ENCODE data around the gene LHFPL4.
"Not testable (repeated sequence)": the region's sequence is repeated elsewhere in the genome, so short reads cannot be mapped to it uniquely, and the experiment has no call there.

The LHFPL4 gene

DNA sequence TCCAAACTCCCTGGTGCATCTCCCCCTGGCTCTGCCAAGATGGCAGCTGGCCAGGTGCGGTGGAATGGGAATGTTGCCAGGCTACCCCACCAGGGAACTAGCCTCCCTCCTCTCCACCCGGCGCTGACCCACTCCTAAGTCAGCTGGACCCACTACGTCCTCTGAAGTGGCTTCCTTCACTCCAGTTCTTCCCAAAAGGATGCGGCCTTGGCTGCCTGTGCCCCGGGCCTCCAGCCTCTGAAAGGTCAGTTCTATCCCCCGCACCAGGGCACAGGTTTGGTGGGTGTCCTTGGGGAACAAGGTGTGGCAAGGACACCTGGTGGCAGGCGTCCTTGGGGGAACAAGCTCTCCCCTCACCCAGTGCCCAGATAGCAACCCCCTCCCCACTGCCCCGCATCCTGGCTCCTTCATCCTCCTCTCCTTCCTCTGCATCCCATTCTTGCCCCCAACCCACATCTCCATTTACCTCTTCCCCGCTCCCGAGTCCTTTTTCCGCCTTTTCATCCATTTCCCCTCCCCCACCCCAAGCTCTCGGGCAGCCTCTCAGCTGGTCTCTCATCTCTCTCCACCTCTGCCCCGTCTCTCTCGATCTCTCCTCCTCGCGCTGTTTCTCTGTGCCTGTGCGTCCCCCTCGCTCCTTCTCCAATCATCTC, 54.0 kb downstream of the LHFPL4 start:
- peaks cover 7% of the 10 kb centered on the region for H3K4me1 ChIP-seq (ENCODE audit: insufficient read depth, low read length)
- H3K9ac ChIP-seq (ENCODE audit: low read length) = no peak overlapping the region
- no peaks in the 10 kb centered on the region for H3K9me3 ChIP-seq (ENCODE audit: low read length)
- H3K27me3 ChIP-seq (ENCODE audit: control insufficient read depth in 1 of 2, insufficient read depth in 2 of 2, low read length in 2 of 2) = peaks cover 7 to 28% of the 10 kb centered on the region in 2 donors
- H3K4me3 ChIP-seq (ENCODE audit: low read depth in 1 of 2, low read length in 2 of 2) = no peak overlapping the region
- H3K36me3 ChIP-seq (ENCODE audit: insufficient read depth, low read length) = no peaks in the 10 kb centered on the region
- H3K27ac ChIP-seq (ENCODE audit: low read depth, low read length) = no peak overlapping the region

DNA sequence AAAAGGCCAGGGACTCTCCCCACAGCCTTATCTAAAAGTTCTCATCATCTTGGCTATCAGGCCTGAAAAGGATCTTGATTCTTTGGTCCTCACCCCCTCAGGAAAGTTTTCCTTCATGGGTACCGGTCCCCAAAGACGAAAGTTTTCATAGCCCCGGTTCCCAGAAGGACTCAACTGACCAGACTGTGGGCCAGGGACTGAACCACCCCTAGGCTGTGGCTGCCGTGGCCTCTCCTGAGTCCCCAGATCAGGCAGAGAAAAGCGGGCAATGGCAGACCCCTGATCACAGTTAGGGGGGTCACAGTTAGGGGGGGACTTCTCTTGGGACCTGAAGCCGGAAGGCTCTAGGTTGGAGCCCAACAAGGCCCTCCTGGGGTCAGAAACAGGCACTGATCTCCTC, 54.8 kb downstream of the LHFPL4 start:
- peaks cover 7 to 28% of the 10 kb centered on the region in 2 donors for H3K27me3 ChIP-seq (ENCODE audit: control insufficient read depth in 1 of 2, insufficient read depth in 2 of 2, low read length in 2 of 2)
- H3K9me3 ChIP-seq (ENCODE audit: low read length) = no peaks in the 10 kb centered on the region
- no peak overlapping the region for H3K27ac ChIP-seq (ENCODE audit: low read depth, low read length)
- H3K4me3 ChIP-seq (ENCODE audit: low read depth in 1 of 2, low read length in 2 of 2) = no peak overlapping the region
- H3K9ac ChIP-seq (ENCODE audit: low read length) = no peak overlapping the region
- peaks cover 7% of the 10 kb centered on the region for H3K4me1 ChIP-seq (ENCODE audit: insufficient read depth, low read length)
- no peaks in the 10 kb centered on the region for H3K36me3 ChIP-seq (ENCODE audit: insufficient read depth, low read length)

DNA sequence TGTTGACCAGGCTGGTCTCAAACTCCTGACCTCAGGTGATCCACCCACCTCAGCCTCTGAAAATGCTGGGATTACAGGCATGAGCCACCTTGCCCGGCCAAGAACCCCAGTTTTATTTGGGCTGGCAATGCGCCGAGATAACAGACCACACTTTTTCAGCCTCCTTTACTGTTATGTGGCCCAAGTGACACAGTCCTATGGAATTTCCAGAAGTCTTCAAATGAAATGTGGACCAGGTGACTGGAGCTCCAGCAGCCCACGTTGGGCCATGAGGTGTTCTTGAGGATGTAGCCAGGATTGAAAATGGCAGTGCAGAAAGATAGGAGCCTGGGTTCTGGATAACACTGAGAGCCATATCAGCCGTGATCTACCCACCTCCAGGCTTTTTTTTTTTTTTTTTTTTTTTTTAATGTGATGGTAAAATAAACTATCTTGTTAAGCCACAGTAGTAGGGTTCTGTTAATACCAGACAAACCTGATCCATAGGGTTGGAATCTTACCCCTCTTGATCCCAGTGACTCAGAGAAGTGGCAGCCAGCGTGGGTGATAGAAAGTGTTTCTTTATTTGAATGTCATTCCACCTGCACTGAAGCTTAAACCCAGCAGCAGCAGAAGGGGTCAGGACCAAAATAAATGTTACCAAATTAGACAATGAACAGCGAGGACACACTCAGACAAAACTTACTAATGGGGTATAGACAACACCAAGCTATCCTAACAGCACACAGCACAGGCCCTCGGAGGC, 55.6 kb downstream of the LHFPL4 start:
- no peaks in the 10 kb centered on the region for H3K9me3 ChIP-seq (ENCODE audit: low read length)
- no peak overlapping the region for H3K4me3 ChIP-seq (ENCODE audit: low read depth in 1 of 2, low read length in 2 of 2)
- H3K27ac ChIP-seq (ENCODE audit: low read depth, low read length) = no peak overlapping the region
- no peak overlapping the region for H3K9ac ChIP-seq (ENCODE audit: low read length)
- H3K36me3 ChIP-seq (ENCODE audit: insufficient read depth, low read length) = no peaks in the 10 kb centered on the region
- H3K27me3 ChIP-seq (ENCODE audit: control insufficient read depth in 1 of 2, insufficient read depth in 2 of 2, low read length in 2 of 2) = peaks cover 7 to 28% of the 10 kb centered on the region in 2 donors
- peaks cover 7% of the 10 kb centered on the region for H3K4me1 ChIP-seq (ENCODE audit: insufficient read depth, low read length)

DNA sequence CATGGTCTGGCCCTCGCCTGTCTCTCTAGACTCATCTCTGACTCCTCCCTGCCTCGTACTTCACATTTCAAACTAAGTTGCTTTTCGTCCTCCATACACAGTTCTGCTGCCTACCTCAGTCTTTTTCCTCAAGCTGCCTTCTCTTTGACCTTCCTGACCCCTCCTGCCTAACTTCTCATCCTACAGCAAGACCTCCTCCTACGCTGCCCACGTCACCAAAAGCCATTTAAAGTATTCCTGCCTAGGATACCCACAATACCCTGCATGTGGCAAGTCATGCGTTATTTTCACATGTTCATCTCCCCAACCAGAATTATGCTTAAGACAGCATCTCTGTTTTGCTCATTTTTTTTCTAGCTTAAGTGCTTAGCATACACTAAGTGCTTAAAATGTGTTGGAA, 56.7 kb downstream of the LHFPL4 start:
- no peaks in the 10 kb centered on the region for H3K9me3 ChIP-seq (ENCODE audit: low read length)
- no peak overlapping the region for H3K27ac ChIP-seq (ENCODE audit: low read depth, low read length)
- no peak overlapping the region for H3K9ac ChIP-seq (ENCODE audit: low read length)
- H3K4me1 ChIP-seq (ENCODE audit: insufficient read depth, low read length) = peaks cover 7% of the 10 kb centered on the region
- no peaks in the 10 kb centered on the region for H3K36me3 ChIP-seq (ENCODE audit: insufficient read depth, low read length)
- H3K27me3 ChIP-seq (ENCODE audit: control insufficient read depth in 1 of 2, insufficient read depth in 2 of 2, low read length in 2 of 2) = peaks cover 7 to 26% of the 10 kb centered on the region in 2 donors
- H3K4me3 ChIP-seq (ENCODE audit: low read depth in 1 of 2, low read length in 2 of 2) = no peak overlapping the region

DNA sequence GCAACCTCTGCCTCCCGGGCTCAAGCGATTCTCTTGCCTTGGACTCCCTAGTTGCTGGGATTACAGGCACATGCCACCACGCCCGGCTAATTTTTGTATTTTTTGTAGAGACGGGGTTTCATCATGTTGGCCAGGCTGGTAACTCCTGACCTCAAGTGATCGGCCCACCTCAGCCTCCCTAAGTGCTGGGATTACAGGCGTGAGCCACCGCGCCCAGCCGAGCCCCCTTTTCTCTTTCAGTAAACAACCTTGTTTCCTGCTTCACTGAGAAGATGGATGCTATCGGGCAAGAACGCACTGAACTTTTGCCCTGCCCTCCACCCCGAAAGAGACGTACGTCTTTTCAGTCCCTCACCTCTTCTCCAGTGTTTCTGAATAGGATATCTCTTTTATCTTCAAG, 59.6 kb downstream of the LHFPL4 start:
- H3K4me3 ChIP-seq (ENCODE audit: low read depth in 1 of 2, low read length in 2 of 2); H3K4me1 ChIP-seq (ENCODE audit: insufficient read depth, low read length); H3K27me3 ChIP-seq (ENCODE audit: control insufficient read depth in 1 of 2, insufficient read depth in 2 of 2, low read length in 2 of 2); H3K27ac ChIP-seq (ENCODE audit: low read depth, low read length); H3K9ac ChIP-seq (ENCODE audit: low read length); H3K9me3 ChIP-seq (ENCODE audit: low read length); H3K36me3 ChIP-seq (ENCODE audit: insufficient read depth, low read length): not testable (repeated sequence)

DNA sequence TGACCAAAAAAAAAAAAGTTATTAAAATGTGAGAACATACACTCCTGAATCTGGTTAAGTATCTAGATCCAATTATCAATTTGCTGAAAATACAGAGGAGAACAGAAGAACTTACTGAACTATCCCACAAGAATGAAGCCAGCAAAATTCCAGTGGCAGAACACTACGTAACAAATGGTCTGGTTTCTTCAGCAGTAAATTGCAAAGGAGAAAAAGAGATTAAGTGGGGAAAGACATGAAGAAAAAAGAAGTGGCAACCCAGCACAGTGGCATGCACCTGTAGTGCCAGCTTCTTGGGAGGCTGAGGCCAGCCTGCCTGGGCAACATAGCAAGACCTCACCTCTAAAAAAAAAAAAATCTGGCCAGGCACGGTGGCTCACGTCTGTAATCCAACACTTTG, 62.1 kb downstream of the LHFPL4 start:
- Histone ChIP-seq H3K4me3 (ENCODE audit: low read depth in 1 of 2, low read length in 2 of 2) (no peak overlapping the region), H3K27ac (ENCODE audit: low read depth, low read length) (no peak overlapping the region), H3K36me3 (ENCODE audit: insufficient read depth, low read length) (no peaks in the 10 kb centered on the region), H3K9ac (ENCODE audit: low read length) (no peak overlapping the region), H3K27me3 (ENCODE audit: control insufficient read depth in 1 of 2, insufficient read depth in 2 of 2, low read length in 2 of 2) (no peaks in the 10 kb centered on the region), H3K4me1 (ENCODE audit: insufficient read depth, low read length) (no peaks in the 10 kb centered on the region), H3K9me3 (ENCODE audit: low read length) (no peaks in the 10 kb centered on the region)

DNA sequence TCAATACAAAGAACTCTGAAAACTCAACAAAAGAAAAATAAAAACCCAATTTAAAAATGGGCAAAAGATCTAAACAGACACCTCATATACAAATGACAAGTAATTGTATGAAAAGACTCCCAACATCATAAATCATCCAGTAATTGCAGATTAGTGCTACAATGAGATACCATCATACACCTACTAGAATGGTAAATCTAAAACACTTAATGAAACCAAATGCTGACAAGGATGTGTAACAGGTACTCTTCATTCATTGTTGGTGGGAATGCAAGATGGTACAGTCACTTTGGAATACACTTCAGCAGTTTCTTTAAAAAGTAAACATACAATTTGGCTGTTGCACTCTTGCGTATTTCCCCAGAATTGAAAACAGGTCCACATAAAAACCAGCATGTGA, 68.4 kb downstream of the LHFPL4 start:
- no peaks in the 10 kb centered on the region for H3K27me3 ChIP-seq (ENCODE audit: control insufficient read depth in 1 of 2, insufficient read depth in 2 of 2, low read length in 2 of 2)
- no peak overlapping the region for H3K27ac ChIP-seq (ENCODE audit: low read depth, low read length)
- H3K4me3 ChIP-seq (ENCODE audit: low read depth in 1 of 2, low read length in 2 of 2) = no peak overlapping the region
- H3K4me1 ChIP-seq (ENCODE audit: insufficient read depth, low read length) = no peaks in the 10 kb centered on the region
- H3K9me3 ChIP-seq (ENCODE audit: low read length) = no peaks in the 10 kb centered on the region
- no peak overlapping the region for H3K9ac ChIP-seq (ENCODE audit: low read length)
- peaks cover 10% of the 10 kb centered on the region for H3K36me3 ChIP-seq (ENCODE audit: insufficient read depth, low read length)

DNA sequence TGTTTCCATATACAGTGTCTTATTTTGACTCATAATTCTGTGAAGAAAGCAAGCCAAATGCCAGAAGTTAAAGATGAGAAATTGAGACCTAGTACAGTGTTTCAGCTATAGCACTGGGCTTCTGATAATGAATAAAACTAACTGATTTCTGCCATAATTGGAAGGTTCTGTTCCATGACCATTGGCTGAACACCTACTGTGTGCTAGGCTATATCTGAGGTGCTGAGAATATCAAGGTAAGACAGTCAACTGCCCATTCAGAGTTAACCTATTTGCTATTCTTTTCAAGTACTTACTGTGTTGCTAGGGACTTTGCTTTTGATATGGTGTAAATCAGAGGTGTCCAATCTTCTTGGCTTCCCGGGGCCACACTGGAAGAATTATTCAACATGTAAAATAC, 73.4 kb downstream of the LHFPL4 start:
- Histone ChIP-seq H3K36me3 (ENCODE audit: insufficient read depth, low read length) (peaks cover 41% of the 10 kb centered on the region), H3K27me3 (ENCODE audit: control insufficient read depth in 1 of 2, insufficient read depth in 2 of 2, low read length in 2 of 2) (no peaks in the 10 kb centered on the region), H3K9me3 (ENCODE audit: low read length) (no peaks in the 10 kb centered on the region), H3K4me3 (ENCODE audit: low read depth in 1 of 2, low read length in 2 of 2) (no peak overlapping the region), H3K4me1 (ENCODE audit: insufficient read depth, low read length) (no peaks in the 10 kb centered on the region), H3K9ac (ENCODE audit: low read length) (no peak overlapping the region), H3K27ac (ENCODE audit: low read depth, low read length) (no peak overlapping the region)

DNA sequence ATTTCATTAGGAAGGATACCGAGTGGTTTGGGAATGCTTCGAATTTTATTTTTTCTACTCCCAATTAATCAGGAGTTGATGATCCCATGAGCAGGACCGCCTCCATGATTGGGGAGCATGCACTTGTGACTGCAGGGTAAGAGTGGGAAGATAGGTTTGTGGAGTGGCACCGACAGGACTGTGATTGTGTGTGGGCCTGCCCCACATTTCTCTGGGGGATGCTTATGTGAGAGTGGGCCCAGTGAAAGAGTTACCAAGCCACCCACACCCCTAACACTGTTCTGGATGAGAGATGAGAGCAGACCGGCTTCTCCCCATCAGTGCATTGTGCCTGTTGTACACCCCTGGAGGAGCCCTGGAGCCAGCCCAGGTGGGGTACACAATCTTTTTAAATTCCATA, 76.7 kb downstream of the LHFPL4 start:
- H3K4me3 ChIP-seq (ENCODE audit: low read depth in 1 of 2, low read length in 2 of 2) = no peak overlapping the region
- peaks cover 68% of the 10 kb centered on the region for H3K36me3 ChIP-seq (ENCODE audit: insufficient read depth, low read length)
- no peaks in the 10 kb centered on the region for H3K9me3 ChIP-seq (ENCODE audit: low read length)
- H3K4me1 ChIP-seq (ENCODE audit: insufficient read depth, low read length) = no peaks in the 10 kb centered on the region
- no peaks in the 10 kb centered on the region for H3K27me3 ChIP-seq (ENCODE audit: control insufficient read depth in 1 of 2, insufficient read depth in 2 of 2, low read length in 2 of 2)
- no peak overlapping the region for H3K27ac ChIP-seq (ENCODE audit: low read depth, low read length)
- no peak overlapping the region for H3K9ac ChIP-seq (ENCODE audit: low read length)

DNA sequence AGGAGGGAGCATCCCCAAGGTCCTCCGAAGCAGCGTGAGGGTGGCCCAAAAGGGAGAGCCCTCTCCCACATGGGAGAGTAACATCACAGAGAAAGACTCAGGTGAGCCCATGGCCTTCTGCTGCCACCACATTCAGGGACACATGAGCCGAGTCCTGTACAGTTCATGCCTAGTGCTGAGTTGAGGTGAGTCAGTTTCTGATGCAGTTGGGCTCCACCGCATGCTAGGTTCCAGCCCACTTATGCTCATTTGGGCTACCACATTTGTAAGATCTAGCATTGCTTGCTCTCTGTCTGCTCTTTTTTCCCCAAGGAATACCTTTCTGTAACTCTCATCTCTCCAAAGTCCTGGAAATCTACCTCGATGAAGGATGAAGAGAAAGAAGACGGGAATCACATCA, 79.1 kb downstream of the LHFPL4 start:
- no peak overlapping the region for H3K4me3 ChIP-seq (ENCODE audit: low read depth in 1 of 2, low read length in 2 of 2)
- H3K36me3 ChIP-seq (ENCODE audit: insufficient read depth, low read length) = peaks cover 74% of the 10 kb centered on the region

DNA sequence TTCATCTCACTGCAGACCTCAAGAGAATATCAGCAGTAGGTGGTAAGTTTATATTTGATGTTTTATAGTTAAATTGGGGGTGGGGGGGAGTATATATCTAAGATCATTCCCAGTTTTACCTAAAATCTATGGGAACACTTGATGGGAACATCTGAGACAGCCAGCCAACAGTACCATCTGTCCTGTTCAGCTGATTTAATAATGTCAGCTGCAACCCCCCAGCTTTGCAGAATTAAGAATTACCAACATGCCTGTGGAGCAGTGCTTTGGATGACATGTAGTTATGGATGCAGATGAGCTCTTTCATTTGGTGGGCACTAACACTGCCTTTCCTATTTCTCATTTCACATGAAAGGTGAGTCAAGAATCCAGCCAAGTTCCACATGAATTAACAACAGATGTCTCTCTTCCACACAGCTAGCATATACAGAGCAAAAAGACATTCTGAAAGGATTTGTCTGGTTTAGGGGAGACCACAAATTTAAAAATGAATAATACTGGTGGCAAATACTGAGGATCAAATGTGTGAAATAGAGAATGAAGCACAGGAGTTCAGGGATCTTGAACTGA, 80.0 kb downstream of the LHFPL4 start:
- H3K27ac ChIP-seq (ENCODE audit: low read depth, low read length) = no peak overlapping the region
- no peaks in the 10 kb centered on the region for H3K27me3 ChIP-seq (ENCODE audit: control insufficient read depth in 1 of 2, insufficient read depth in 2 of 2, low read length in 2 of 2)
- H3K9me3 ChIP-seq (ENCODE audit: low read length) = no peaks in the 10 kb centered on the region
- no peaks in the 10 kb centered on the region for H3K4me1 ChIP-seq (ENCODE audit: insufficient read depth, low read length)
- H3K9ac ChIP-seq (ENCODE audit: low read length) = no peak overlapping the region
- peaks cover 80% of the 10 kb centered on the region for H3K36me3 ChIP-seq (ENCODE audit: insufficient read depth, low read length)
- H3K4me3 ChIP-seq (ENCODE audit: low read depth in 1 of 2, low read length in 2 of 2) = no peak overlapping the region

More for the DNA sequence above, 79.1 kb downstream of the LHFPL4 start:
- H3K27me3 ChIP-seq (ENCODE audit: control insufficient read depth in 1 of 2, insufficient read depth in 2 of 2, low read length in 2 of 2) = no peaks in the 10 kb centered on the region
- no peaks in the 10 kb centered on the region for H3K9me3 ChIP-seq (ENCODE audit: low read length)
- H3K4me1 ChIP-seq (ENCODE audit: insufficient read depth, low read length) = no peaks in the 10 kb centered on the region
- H3K9ac ChIP-seq (ENCODE audit: low read length) = no peak overlapping the region
- H3K27ac ChIP-seq (ENCODE audit: low read depth, low read length) = no peak overlapping the region
